HG03469 (cell line): ENCODE data around the gene C16orf96.

ENCODE experiments used
- ATAC-seq: cut with Tn5 transposase; IDR thresholded peaks from one replicate; pipeline ENCODE4 v1.9.1; 2021; ENCODE audit warnings: mild to moderate bottlenecking, moderate library complexity, moderate number of reproducible peaks; ENCODE audit not compliant: unreplicated experiment

C16orf96 gene

DNA sequence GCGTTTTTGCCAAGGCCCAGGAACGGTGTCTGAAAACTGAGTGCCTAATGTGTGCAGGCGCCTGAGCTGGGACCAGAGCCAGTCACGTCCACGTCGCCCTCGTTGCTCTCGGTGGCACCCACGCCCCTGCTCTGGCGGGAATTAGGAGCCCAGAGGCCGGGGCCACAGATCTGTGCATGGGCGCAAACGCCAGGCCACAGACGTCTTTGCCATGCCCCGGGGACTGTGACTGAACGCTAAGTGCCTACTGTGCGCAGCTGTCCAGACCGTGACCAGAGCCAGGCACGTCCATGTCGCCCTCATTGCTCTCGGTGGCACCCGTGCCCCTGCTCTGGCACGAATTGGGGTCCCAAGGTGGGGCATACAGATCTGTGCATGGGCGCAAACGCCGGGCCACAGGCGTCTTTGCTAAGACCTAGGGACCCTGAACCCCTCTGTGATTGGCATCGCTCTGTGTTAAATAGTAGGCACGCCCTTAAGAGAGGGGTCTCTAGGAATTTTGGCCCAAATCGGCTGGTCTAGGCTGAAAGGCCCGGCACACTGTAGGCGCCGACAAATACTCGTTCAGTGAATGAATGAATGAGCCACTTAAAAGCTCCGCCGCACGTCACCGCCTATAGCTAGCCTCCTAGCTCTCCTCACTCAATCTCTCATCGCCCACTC is 59.4 kb downstream of the C16orf96 start:
- no peak for ATAC-seq

DNA sequence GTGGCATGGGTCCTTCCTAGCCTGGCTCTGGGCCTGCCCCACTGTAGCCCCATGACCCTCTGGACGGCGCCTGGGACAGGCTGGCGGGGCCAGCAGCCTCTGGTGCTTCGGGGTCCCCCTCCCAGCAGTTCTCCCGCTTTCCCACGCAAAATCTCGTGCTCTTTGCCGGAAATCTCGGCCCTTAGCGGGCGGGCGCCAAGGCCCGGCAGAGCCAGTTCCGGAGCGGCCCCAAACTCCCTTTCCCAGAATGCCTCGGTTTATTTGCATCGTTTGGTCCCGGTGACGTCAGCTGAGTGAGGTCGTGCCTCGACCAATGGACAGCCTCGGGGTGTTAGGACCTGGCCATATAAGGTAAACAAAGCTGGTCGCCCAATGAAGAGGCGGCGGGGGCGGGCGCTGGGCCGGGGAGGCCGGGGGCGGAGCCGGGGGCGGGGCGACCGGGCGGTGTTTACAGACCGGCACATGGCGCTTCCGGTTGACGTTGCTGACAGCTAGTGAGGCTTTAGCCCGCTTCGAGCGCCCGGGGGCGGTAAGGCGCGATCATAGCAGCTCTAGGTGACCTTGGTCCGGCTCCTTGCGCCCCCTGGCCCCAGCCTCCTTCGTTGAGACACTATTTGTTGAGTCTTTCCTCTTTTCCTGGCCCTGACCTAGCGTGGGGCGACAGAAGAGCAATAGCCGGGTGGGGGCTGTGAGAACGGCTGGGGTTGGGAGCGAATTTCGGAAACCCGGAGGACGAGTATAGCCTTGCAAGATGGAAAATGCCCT is 60.1 kb downstream of the C16orf96 start:
- peak; percentile 53 for ATAC-seq

DNA sequence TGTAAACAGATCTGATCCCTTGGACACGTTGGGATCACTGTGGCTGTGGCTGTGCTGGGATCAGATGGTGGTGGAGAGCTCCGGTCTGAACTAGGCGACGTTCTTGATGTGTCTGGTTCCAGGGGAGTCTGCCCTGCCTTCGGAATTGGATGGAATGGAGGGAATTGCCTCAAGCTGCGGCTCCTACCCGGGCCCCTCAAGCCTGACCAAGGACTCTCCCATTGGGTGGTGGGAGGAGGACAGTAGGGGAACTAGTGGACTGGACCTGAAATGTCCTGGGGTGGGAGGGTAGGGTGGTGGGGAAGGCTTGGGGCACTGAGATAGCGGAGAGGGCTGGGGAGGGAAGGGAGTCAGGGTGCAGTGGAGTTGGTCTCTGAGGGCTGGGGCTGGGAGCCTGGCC is 61.7 kb downstream of the C16orf96 start:
- no peak for ATAC-seq

- ATAC-seq: no peak
Observed at GRCh38 chr16:4618645-4619418, 62.7 kb downstream of the C16orf96 start.

DNA sequence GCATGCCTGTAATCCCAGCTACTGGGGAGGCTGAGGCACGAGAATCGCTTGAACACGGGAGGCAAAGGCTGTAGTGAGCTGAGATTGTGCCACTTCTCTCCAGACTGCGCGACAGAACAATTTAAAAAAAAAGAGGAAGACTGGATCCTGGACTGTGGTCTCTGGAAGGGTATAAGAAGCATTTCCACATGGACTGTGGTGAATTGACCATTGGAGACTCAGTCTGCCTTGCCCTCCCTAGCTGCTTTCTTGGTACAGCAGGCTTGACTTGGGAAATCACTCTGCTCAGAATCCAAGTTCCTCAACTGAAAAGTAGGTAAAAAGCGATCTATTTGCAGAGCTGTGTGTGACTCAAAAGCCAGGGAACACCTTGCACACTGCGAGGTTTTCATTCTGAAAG is 67.5 kb downstream of the C16orf96 start:
- no peak for ATAC-seq

DNA sequence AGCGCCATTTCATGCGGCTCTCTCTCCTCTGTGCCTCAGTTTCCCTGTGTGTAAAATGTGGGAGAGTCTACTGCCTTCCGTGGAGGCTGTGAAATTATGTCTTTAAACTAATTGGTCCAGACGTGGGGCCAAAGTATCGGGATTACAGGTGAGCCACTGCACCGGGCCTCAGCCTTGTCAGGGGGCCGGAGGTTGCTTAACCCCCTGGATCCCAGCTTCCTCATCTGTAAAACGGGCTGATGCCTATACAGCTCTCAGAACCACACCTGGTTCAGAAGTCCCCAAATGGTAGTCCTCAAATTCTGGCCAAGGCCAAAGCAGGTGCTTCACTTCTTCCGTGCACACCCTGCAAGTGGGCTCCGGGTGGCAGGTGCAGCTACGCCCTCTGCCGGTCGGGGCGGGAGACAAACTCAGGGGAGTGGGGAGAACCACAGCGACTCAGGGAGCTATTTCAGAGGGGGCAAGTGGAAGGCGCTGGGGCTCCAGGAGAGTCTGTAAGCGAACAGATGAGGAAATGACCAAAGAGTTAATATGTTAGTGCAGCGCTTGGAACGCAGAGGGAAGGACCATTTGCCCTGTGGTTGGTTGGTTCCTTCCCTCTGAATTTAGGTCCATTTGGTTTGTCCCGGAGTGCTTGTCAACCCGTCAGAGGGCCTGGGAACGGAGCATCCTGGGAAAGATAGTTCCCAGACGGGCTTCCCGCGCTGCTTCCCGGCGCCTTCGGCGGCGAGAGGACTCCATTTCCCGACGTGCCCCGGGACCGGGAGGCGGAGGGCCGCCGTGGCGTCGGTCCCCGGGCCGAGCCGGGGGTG is 68.1 kb downstream of the C16orf96 start, which contains the start of gene MGRN1:
TSS of gene MGRN1 (plus strand) at position 812 of the 812 bp plus-strand sequence. CDS start 135 bp downstream, outside the sequence.
- ATAC-seq: peak; percentile 52

- peak; percentile 25 for ATAC-seq
Observed at GRCh38 chr16:4624827-4625559, 68.9 kb downstream of the C16orf96 start.

DNA sequence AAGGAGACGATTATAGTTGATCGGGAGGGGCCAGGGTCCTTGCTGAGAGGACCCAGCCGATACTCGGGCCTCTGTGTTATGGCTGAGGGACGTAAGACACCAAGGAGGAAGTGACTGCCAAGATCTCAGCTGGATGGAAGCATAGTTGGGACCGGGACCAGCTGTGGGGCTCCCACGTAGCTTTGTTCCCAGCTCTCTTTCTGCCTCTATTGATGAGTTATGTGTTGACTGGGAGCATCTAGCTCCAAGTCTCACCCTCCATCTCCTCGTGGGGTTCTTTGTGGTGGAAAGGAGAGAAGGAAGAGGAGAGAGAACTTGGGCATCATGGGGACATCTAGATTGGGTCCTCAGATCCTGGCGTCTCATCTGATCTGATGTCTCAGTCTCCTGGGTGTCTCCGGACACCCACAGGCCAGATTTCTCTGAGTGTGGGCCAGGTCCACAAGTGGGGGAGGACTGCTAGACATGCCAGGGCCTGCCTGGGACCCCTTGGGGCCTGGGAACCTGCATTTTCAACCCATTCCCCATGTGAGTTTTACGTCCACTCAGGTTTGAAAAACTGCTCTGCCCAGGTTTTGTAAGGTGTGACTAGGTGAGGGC is 69.5 kb downstream of the C16orf96 start:
- peak; percentile 19 for ATAC-seq

DNA sequence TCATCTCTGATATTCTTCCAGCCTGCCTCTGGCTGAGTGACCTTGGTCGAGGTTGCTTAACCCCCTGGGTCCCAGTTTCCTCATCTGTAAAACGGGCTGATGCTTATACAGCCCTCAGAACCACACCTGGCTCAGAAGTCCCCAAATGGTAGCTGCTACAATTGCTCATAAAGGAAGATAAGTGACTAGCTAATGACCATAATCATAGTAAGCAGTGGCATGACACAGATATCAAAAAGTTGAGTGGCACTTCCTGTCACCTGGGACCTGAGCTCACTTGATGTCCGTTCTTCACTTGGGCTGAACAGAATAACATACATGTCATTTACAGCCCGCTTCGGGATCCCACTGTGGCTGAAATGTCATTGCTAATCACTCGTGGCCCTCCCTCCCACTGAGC is 70.3 kb downstream of the C16orf96 start:
- ATAC-seq: no peak

DNA sequence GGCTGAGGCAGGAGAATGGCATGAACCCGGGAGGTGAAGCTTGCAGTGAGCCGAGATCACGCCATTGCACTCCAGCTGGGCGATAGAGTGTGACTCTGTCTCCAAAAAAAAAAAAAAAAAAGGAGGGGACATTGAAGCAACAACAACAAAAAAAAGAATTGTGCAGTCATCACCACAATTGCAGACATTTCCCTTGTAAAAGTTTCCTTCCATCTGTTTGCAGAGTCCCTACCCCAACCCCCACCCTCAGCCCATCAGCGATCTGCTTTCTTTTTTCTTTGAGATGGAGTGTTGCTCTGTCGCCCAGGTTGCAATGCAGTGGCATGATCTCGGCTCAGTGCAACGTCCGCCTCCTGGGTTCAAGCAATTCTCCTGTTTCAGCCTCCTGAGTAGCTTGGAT is 72.1 kb downstream of the C16orf96 start:
- no peak for ATAC-seq

DNA sequence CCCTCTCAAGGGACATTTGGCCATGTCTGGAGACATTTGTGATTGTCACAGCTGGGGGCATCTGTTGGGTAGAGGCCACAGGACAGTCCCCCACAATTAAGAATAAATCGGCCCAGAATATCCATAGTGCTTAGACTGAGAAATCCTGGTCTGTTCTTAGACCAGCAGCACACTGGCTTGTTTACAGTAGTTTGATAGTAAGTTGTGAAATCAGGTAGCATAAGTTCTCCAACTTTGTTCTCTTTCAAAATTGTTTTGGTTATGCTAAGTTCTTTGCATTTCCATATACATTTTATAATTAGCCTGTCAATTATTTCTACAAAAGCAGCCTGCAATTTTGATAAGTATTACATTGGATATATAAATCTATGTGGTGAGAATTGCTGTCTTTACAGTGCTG is 75.3 kb downstream of the C16orf96 start:
- no peak for ATAC-seq

- no peak for ATAC-seq
Observed at GRCh38 chr16:4633910-4634635, 77.9 kb downstream of the C16orf96 start.

DNA sequence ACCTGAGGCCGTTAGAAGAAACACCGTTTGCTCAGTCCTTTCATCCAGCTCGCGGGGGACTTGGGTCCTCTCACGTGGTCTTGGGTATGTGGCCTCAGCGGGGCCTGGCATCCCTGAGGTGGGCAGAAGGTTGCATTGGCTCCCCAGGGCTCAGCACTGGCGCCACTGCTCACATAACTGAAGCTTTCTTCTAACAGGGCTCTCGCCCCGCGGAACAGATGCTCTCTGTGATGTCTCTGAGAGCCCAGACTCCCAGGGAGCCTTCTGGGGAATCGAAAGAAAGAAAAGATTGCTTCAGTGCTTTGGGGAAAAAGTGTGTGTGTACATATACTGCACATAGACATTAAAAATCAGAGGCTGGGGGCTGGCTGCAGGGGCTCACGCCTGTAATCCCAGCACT is 78.6 kb downstream of the C16orf96 start:
- no peak for ATAC-seq

- no peak for ATAC-seq
Observed at GRCh38 chr16:4636196-4636595, 80.1 kb downstream of the C16orf96 start.

- no peak for ATAC-seq
Observed at GRCh38 chr16:4637501-4638166, 81.5 kb downstream of the C16orf96 start.

- no peak for ATAC-seq
Observed at GRCh38 chr16:4639899-4640509, 83.9 kb downstream of the C16orf96 start.

DNA sequence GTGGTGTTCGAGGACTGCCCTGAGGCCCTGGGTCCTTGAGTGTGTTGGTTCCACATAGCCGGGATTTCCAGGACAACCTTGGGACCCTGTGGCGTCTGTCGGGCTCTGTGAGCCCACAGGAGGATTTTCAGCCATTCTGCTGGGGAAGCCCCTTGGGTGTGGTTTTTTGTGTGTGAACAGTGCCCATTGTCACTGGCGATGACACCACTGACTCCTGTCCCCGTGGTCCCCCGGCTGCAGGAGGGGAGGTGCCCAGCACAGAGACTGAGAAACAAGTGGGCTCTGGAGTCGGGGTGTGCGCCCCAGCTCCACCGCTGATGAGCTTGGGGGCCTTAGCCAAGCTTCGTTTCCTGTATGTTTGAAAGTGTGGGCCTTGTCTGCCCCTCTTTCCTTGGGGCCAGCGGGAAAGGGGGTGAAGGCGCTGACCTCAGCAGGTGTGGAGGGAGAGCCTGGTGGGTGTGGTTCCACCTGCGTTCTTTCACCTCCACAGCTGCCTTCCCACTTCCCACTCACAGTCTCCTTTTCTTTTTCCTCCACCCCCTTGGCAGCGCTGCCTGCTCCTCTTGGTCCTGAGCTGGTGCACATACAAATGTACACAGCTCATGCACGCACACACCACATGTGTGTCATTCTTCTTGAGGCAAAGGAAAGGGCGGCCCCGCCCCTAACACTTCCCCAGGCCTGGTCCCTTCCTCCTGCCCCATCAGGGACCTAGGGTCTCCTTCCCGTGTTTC is 84.6 kb downstream of the C16orf96 start:
- no peak for ATAC-seq
